ENCODE data around the gene WDR5. TPM values are rescaled to one million over a fixed set of nuclear protein-coding genes. Genes with fewer than 3 reads are reported as not detected.

The WDR5 gene
- total and polyA plus RNA-seq, 2 of the 13 experiments (the other 11 are each of a cell fraction or from before 2014, with no cell fraction given), result 34.3 TPM

GRCh38 chr9:134169724-134170401 is 34.0 kb downstream of the WDR5 start (continued):
- TF ChIP-seq ZMAT5 (CRISPR knock-in tag; IDR thresholded peaks at IDR 0.05; ENCODE audit: borderline replicate concordance, low read depth), result no peak
- no peak for TF ChIP-seq ZNF576 (CRISPR knock-in tag; IDR thresholded peaks at IDR 0.05)
- no peak for TF ChIP-seq ZBTB3 (CRISPR knock-in tag; IDR thresholded peaks at IDR 0.05; ENCODE audit: borderline replicate concordance, low read depth)
- TF ChIP-seq KDM5B (CRISPR knock-in tag; IDR thresholded peaks at IDR 0.05; ENCODE audit: borderline replicate concordance), result no peak; the same call in 1 of the 2 replicates
- TF ChIP-seq ZKSCAN5 (CRISPR knock-in tag; IDR thresholded peaks at IDR 0.05), result no peak
- no peak for TF ChIP-seq AHR (CRISPR knock-in tag; IDR thresholded peaks at IDR 0.05)
- no peak for TF ChIP-seq PRDM4 (CRISPR knock-in tag; IDR thresholded peaks at IDR 0.05; ENCODE audit: borderline replicate concordance)
- TF ChIP-seq MZF1 (CRISPR knock-in tag; IDR thresholded peaks at IDR 0.05; ENCODE audit: borderline replicate concordance), result no peak
- 0 out of 2 replicates have a peak, but pooled peaks have one; percentile 35 for TF ChIP-seq BATF2 (CRISPR knock-in tag; IDR thresholded peaks at IDR 0.05)
- TF ChIP-seq SAP130 (CRISPR knock-in tag; IDR thresholded peaks at IDR 0.05; ENCODE audit: low read depth), result peak; percentile 44
- no peak for TF ChIP-seq KDM6A (CRISPR knock-in tag; IDR thresholded peaks at IDR 0.05; ENCODE audit: low read depth)
- no peak for TF ChIP-seq PRDM15 (CRISPR knock-in tag; IDR thresholded peaks at IDR 0.05)
- TF ChIP-seq SP2 (CRISPR knock-in tag; IDR thresholded peaks at IDR 0.05), result no peak
- no peak for TF ChIP-seq KDM1A (CRISPR knock-in tag; IDR thresholded peaks at IDR 0.05)
- no peak for TF ChIP-seq ZNF552 (CRISPR knock-in tag; IDR thresholded peaks at IDR 0.05; ENCODE audit: borderline replicate concordance)
- TF ChIP-seq RCOR2 (CRISPR knock-in tag; IDR thresholded peaks at IDR 0.05), result no peak
- no peak for TF ChIP-seq CENPT (CRISPR knock-in tag; IDR thresholded peaks at IDR 0.05; ENCODE audit: low read depth)
- no peak for TF ChIP-seq ATF1 (CRISPR knock-in tag; IDR thresholded peaks at IDR 0.05)
- TF ChIP-seq JARID2 (CRISPR knock-in tag; IDR thresholded peaks at IDR 0.05; ENCODE audit: insufficient replicate concordance), result no peak
- no peak for TF ChIP-seq CBFB (CRISPR knock-in tag; IDR thresholded peaks at IDR 0.05)
- no peak for TF ChIP-seq RNF219 (CRISPR knock-in tag; IDR thresholded peaks at IDR 0.05)
